ENCODE measurements around the gene PLD4.

GRCh38 chr14:104929268-104930230 is 4.9 kb downstream of the PLD4 start:
- no peak for TF ChIP-seq POLR2AphosphoS5 (IDR thresholded peaks at IDR 0.05; ENCODE audit: low read depth, low read length)
- no peak for TF ChIP-seq CTCF (IDR thresholded peaks at IDR 0.05)
